Left colon (tissue), 2 donors: ENCODE data around the gene PDIK1L. TPM values are rescaled to one million over a fixed set of nuclear protein-coding genes. Genes with fewer than 3 reads are reported as not detected.
"Not testable (repeated sequence)": the region's sequence is repeated elsewhere in the genome, so short reads cannot be mapped to it uniquely, and the experiment has no call there.

ENCODE experiments used
- ATAC-seq: fragments of 200-7000 bp; cut with Tn5 transposase; one replicate; pipeline ENCODE4 v1.9.1; 2020; ENCODE audit warnings: mild to moderate bottlenecking, moderate library complexity
- DNase-seq, 2 donors: peaks; one replicate each; pipeline ENCODE4 v3.0.0-alpha.2; 2020
- intact Hi-C, 2 donors: fragments of 100-400 bp; cut with DNase I in 1 of 2; cut with micrococcal nuclease in 1 of 2; formaldehyde crosslinking; loops; one replicate each; pipeline versions ENCODE4 v1.11.2 to v1.14.0; 2022; cut with DNase I, micrococcal nuclease
- total RNA-seq, 2 donors: library from RNA; stranded (reverse); fragmentation: NEBNext Ultra II Directional; extraction: Animal tissue kit (Norgen Biotek cat#: 25700); gene quantifications; one replicate each; pipeline ENCODE4 v1.2.1, GENCODE V29; 2021
- donor health status: DM: no; HTN: no; CAD: no.
- donor health status: DM: yes; HTN: yes; CAD: no.

The PDIK1L gene
- total RNA-seq, 2 donors from 2014 or later: 15.5 to 15.9 TPM

GRCh38 chr1:26084091-26084561 lies 27.5 kb upstream of the PDIK1L start:
- intact Hi-C loops: no loop called here
- DNase-seq: no peak

GRCh38 chr1:26084844-26085243 lies 26.8 kb upstream of the PDIK1L start:
- DNase-seq: no peak
- ATAC-seq: no peak
- intact Hi-C loops: no loop called here

More at GRCh38 chr1:26084091-26084561, 27.5 kb upstream of the PDIK1L start:
- ATAC-seq: no peak

GRCh38 chr1:26089125-26089524 lies 22.5 kb upstream of the PDIK1L start:
- intact Hi-C loops: no loop called here
- ATAC-seq: no peak
- no peak for DNase-seq

- no peak for DNase-seq
- ATAC-seq: no peak
- intact Hi-C loops: no loop called here
These were observed 20.7 kb upstream of the PDIK1L start for GRCh38 chr1:26090893-26091292.

GRCh38 chr1:26092422-26092821 lies 19.2 kb upstream of the PDIK1L start:
- ATAC-seq (no peak), DNase-seq (no peak)
- intact Hi-C loops: no loop called here

GRCh38 chr1:26093569-26093968 lies 18.1 kb upstream of the PDIK1L start:
- intact Hi-C loops, ATAC-seq, DNase-seq: not testable (repeated sequence)

GRCh38 chr1:26094076-26094669 lies 17.5 kb upstream of the PDIK1L start:
- DNase-seq (no peak), ATAC-seq (no peak)
- intact Hi-C loops: no loop called here

GRCh38 chr1:26094677-26095383 lies 16.8 kb upstream of the PDIK1L start:
- DNase-seq: no peak
- ATAC-seq: no peak
- intact Hi-C loops: no loop called here

GRCh38 chr1:26096471-26096870 lies 15.2 kb upstream of the PDIK1L start:
- intact Hi-C loops: no loop called here
- DNase-seq: no peak
- ATAC-seq: no peak

GRCh38 chr1:26097696-26098095 lies 13.9 kb upstream of the PDIK1L start:
- DNase-seq (no peak), ATAC-seq (no peak)
- intact Hi-C loops: no loop called here

- DNase-seq: no peak
- ATAC-seq: no peak
- intact Hi-C loops: no loop called here
These were observed 13.0 kb upstream of the PDIK1L start for GRCh38 chr1:26098602-26099001.

GRCh38 chr1:26099780-26100179 lies 11.8 kb upstream of the PDIK1L start:
- ATAC-seq: no peak
- no peak for DNase-seq
- intact Hi-C loops: loop anchor here in 1 of 2 donors (5.0 kb wide), 1 partner anchor 48 kb away; no protein-coding TSS in a partner anchor

GRCh38 chr1:26100204-26100603 lies 11.4 kb upstream of the PDIK1L start:
- DNase-seq, ATAC-seq: not testable (repeated sequence)
- intact Hi-C loops: loop anchor here in 1 of 2 donors (5.0 kb wide), 1 partner anchor 47 kb away; no protein-coding TSS in a partner anchor

- no peak for ATAC-seq
- intact Hi-C loops: loop anchor here in 1 of 2 donors (5.0 kb wide), 1 partner anchor 45 kb away; no protein-coding TSS in a partner anchor
- DNase-seq: no peak
These were observed 9.5 kb upstream of the PDIK1L start for GRCh38 chr1:26102119-26102518.

GRCh38 chr1:26102526-26102925 lies 9.1 kb upstream of the PDIK1L start:
- intact Hi-C loops: loop anchor here in 1 of 2 donors (5.0 kb wide), 1 partner anchor 45 kb away; no protein-coding TSS in a partner anchor
- ATAC-seq (no peak), DNase-seq (no peak)

GRCh38 chr1:26105226-26105548 lies 6.4 kb upstream of the PDIK1L start:
- not testable (repeated sequence) for DNase-seq, ATAC-seq
- intact Hi-C loops: loop anchor here in 1 of 2 donors (2.0 to 5.0 kb wide), 2 partner anchors 40 to 57 kb away; no protein-coding TSS in a partner anchor

GRCh38 chr1:26109229-26110164 lies 2.1 kb upstream of the PDIK1L start:
- intact Hi-C loops: loop anchor here in 1 of 2 donors (5.0 kb wide), 1 partner anchor 53 kb away; no protein-coding TSS in a partner anchor
- ATAC-seq (no peak), DNase-seq (no peak)

- intact Hi-C loops: no loop called here
- DNase-seq: peak; percentile 85 to 93
- ATAC-seq: peak; percentile 63
These were observed 694 bp upstream of the PDIK1L start for GRCh38 chr1:26110731-26111529.
